ENCODE measurements around the gene PARP3.
A peak's percentile ranks its signal among the peaks of the same experiment; 100 is the strongest.

Gene PARP3

GRCh38 chr3:51934139-51934850, 7.9 kb upstream of the PARP3 start:
- no peak for DNase-seq (ENCODE audit: low read depth)

GRCh38 chr3:51934991-51935885, 6.9 kb upstream of the PARP3 start:
- no peak for DNase-seq (ENCODE audit: low read depth)

GRCh38 chr3:51935886-51936755, 6.0 kb upstream of the PARP3 start:
- no peak for DNase-seq (ENCODE audit: low read depth)

- no peak for DNase-seq (ENCODE audit: low read depth)
Observed at GRCh38 chr3:51937014-51937413, 5.1 kb upstream of the PARP3 start.

GRCh38 chr3:51937611-51938450, 4.3 kb upstream of the PARP3 start:
- DNase-seq (ENCODE audit: low read depth): no peak

- no peak for DNase-seq (ENCODE audit: low read depth)
Observed at GRCh38 chr3:51938780-51939425, 3.3 kb upstream of the PARP3 start.

- peak; percentile 12 for DNase-seq (ENCODE audit: low read depth)
Observed at GRCh38 chr3:51940648-51941462, 1.3 kb upstream of the PARP3 start.

GRCh38 chr3:51941463-51941797, 733 bp upstream of the PARP3 start:
- no peak for DNase-seq (ENCODE audit: low read depth)

- DNase-seq (ENCODE audit: low read depth): peak; percentile 49
Observed at GRCh38 chr3:51942603-51943450, 664 bp downstream of the PARP3 start.

- no peak for DNase-seq (ENCODE audit: low read depth)
Observed at GRCh38 chr3:51943451-51944391, 1.6 kb downstream of the PARP3 start.

GRCh38 chr3:51944451-51945021, 2.4 kb downstream of the PARP3 start:
- no peak for DNase-seq (ENCODE audit: low read depth)

- no peak for DNase-seq (ENCODE audit: low read depth)
Observed at GRCh38 chr3:51945031-51945840, 3.1 kb downstream of the PARP3 start.

- DNase-seq (ENCODE audit: low read depth): no peak
Observed at GRCh38 chr3:51945926-51946705, 4.0 kb downstream of the PARP3 start.

GRCh38 chr3:51946796-51947195, 4.6 kb downstream of the PARP3 start:
- no peak for DNase-seq (ENCODE audit: low read depth)

GRCh38 chr3:51947215-51947900, 5.2 kb downstream of the PARP3 start:
- no peak for DNase-seq (ENCODE audit: low read depth)

Data from GM04503 (cell line).